Liver (tissue), 9 donors: ENCODE results near the gene MTA3. TPM values are rescaled to one million over a fixed set of nuclear protein-coding genes. Genes with fewer than 3 reads are reported as not detected.

Experiments used
- DNase-seq: peaks from one replicate; pipeline ENCODE4 v3.0.0-alpha.2; 2017; ENCODE audit warnings: low spot score
- H3K27ac ChIP-seq, 2 donors: one replicate each; pipeline ENCODE4 v1.7.0; 2013; ENCODE audit warnings: inconsistent platforms in 2 of 2, low read length in 2 of 2, control low read depth in 1 of 2, low read depth in 1 of 2, mild to moderate bottlenecking in 1 of 2
- H3K27me3 ChIP-seq, 4 donors: one replicate each; pipeline versions ENCODE4 v1.6.1 to v1.7.0; 2013; ENCODE audit warnings: low read length in 3 of 4, inconsistent platforms in 1 of 4, mild to moderate bottlenecking in 1 of 4, moderate library complexity in 1 of 4; ENCODE audit not compliant: control insufficient read depth in 4 of 4, insufficient read depth in 4 of 4
- H3K36me3 ChIP-seq, 4 donors: one replicate each; pipeline versions ENCODE4 v1.6.1 to v1.7.0; 2013; ENCODE audit warnings: low read length in 3 of 4, mild to moderate bottlenecking in 3 of 4, low read depth in 1 of 4, moderate library complexity in 1 of 4; ENCODE audit not compliant: control insufficient read depth in 4 of 4, insufficient read depth in 3 of 4
- H3K4me1 ChIP-seq, 4 donors: one replicate each; pipeline versions ENCODE4 v1.6.1 to v1.7.0; 2013; ENCODE audit warnings: low read length in 3 of 4, mild to moderate bottlenecking in 3 of 4, moderate library complexity in 1 of 4; ENCODE audit not compliant: control insufficient read depth in 4 of 4, insufficient read depth in 4 of 4
- H3K4me3 ChIP-seq, 3 donors: one replicate each; pipeline versions ENCODE4 v1.6.1 to v1.7.0; 2013; ENCODE audit warnings: low read length in 3 of 3, control low read depth in 1 of 3, low read depth in 1 of 3, mild to moderate bottlenecking in 1 of 3
- H3K9ac ChIP-seq, 2 donors: one replicate each; pipeline ENCODE4 v1.7.0; 2013; ENCODE audit warnings: low read length in 2 of 2, mild to moderate bottlenecking in 2 of 2, moderate library complexity in 2 of 2, control low read depth in 1 of 2, low read depth in 1 of 2
- H3K9me3 ChIP-seq, 4 donors: one replicate each; pipeline versions ENCODE4 v1.6.1 to v1.7.0; 2013; ENCODE audit warnings: low read length in 3 of 4; ENCODE audit not compliant: control insufficient read depth in 4 of 4
- ATF3 ChIP-seq: IDR thresholded peaks from 2 replicates; pipeline ENCODE4 v1.6.1; 2016; ENCODE audit warnings: antibody characterized with exemption
- CTCF ChIP-seq: fragments of 150-350 bp; IDR thresholded peaks from 2 replicates; pipeline ENCODE4 v1.5.1; 2017; ENCODE audit warnings: improper control_type of control experiment, low read depth, low read length; ENCODE audit not compliant: missing input control
- FOXA1 ChIP-seq: IDR thresholded peaks from 2 replicates; pipeline ENCODE4 v1.6.1; 2016; ENCODE audit warnings: antibody characterized with exemption
- FOXA2 ChIP-seq: IDR thresholded peaks from 2 replicates; pipeline ENCODE4 v1.6.1; 2016; ENCODE audit warnings: antibody characterized with exemption
- GABPA ChIP-seq, 2 donors: IDR thresholded peaks in 1 of 2; conservative IDR thresholded peaks in 1 of 2; 2 replicates each; pipeline ENCODE4 v1.6.1; 2016; ENCODE audit warnings: antibody characterized with exemption in 2 of 2, mild to moderate bottlenecking in 1 of 2, moderate library complexity in 1 of 2
- HNF4A ChIP-seq, 2 donors: conservative IDR thresholded peaks; 2 replicates each; pipeline ENCODE4 v1.6.1; 2016; ENCODE audit warnings: antibody characterized with exemption in 2 of 2, mild to moderate bottlenecking in 2 of 2
- HNF4G ChIP-seq: IDR thresholded peaks from 2 replicates; pipeline ENCODE4 v1.6.1; 2016; ENCODE audit warnings: antibody characterized with exemption
- JUND ChIP-seq, 2 donors: IDR thresholded peaks; 2 replicates each; pipeline ENCODE4 v1.6.1; 2016; ENCODE audit warnings: antibody characterized with exemption in 2 of 2
- MAX ChIP-seq: IDR thresholded peaks from 2 replicates; pipeline ENCODE4 v1.6.1; 2016; ENCODE audit warnings: antibody characterized with exemption
- NR2F2 ChIP-seq: IDR thresholded peaks from 2 replicates; pipeline ENCODE4 v1.6.1; 2016; ENCODE audit warnings: antibody characterized with exemption
- RAD21 ChIP-seq, 2 donors: IDR thresholded peaks; 2 replicates each; pipeline ENCODE4 v1.6.1; 2016; ENCODE audit warnings: antibody characterized with exemption in 2 of 2, mild to moderate bottlenecking in 2 of 2
- REST ChIP-seq: IDR thresholded peaks from 2 replicates; pipeline ENCODE4 v1.6.1; 2016; ENCODE audit warnings: antibody characterized with exemption, mild to moderate bottlenecking
- RXRA ChIP-seq, 2 donors: IDR thresholded peaks; 2 replicates each; pipeline ENCODE4 v1.6.1; 2017 to 2018; ENCODE audit warnings: antibody characterized with exemption in 2 of 2, mild to moderate bottlenecking in 1 of 2
- SP1 ChIP-seq: IDR thresholded peaks from 2 replicates; pipeline ENCODE4 v1.6.1; 2018; ENCODE audit warnings: antibody characterized with exemption, mild to moderate bottlenecking
- TAF1 ChIP-seq: conservative IDR thresholded peaks from 2 replicates; pipeline ENCODE4 v1.6.1; 2016; ENCODE audit warnings: antibody characterized with exemption, mild to moderate bottlenecking
- YY1 ChIP-seq: IDR thresholded peaks from 2 replicates; pipeline ENCODE4 v1.6.1; 2016; ENCODE audit warnings: antibody characterized with exemption, mild to moderate bottlenecking
- ZBTB33 ChIP-seq: IDR thresholded peaks from 2 replicates; pipeline ENCODE4 v1.6.1; 2016; ENCODE audit warnings: antibody characterized with exemption
- WGBS: extraction: QIAGEN DNeasy Blood & Tissue Kit; methylation state at CpG from one replicate; pipeline ENCODE4 v1.1.7; 2013; 5-methylcytosine and 5-hydroxymethylcytosine counted together
- polyA plus RNA-seq, 2 donors: library from polyadenylated mRNA; stranded (reverse) in 1 of 2; unstranded in 1 of 2; fragments of 200-250 nt in 1 of 2; fragments of >200 nt in 1 of 2; fragmentation: Nextera tagmentation in 1 of 2; extraction: Ambion mirVana in 1 of 2; gene quantifications; one replicate each; pipeline versions ENCODE4 v1.2.1 to v1.2.3, GENCODE V29; 2013 to 2015
- total RNA-seq, 2 donors: library from RNA; depleted of rRNA; stranded (reverse); fragments of >200 nt; gene quantifications; one replicate each; pipeline ENCODE4 v1.2.3, GENCODE V29; 2014
- donor health status: healthy.
- donor health status: healthy.
- donor health status: healthy.
- donor health status: healthy.
- donor health status: healthy.

The MTA3 gene
- total and polyA plus RNA-seq, 4 donors, result 5.5 to 10.3 (median 6.8) TPM

- no peaks in the 10 kb centered on the region for H3K9me3 ChIP-seq
- H3K9ac ChIP-seq, result no peak overlapping the region
- H3K4me1 ChIP-seq, result no peaks in the 10 kb centered on the region
- no peak for DNase-seq
- H3K36me3 ChIP-seq, result no peaks in the 10 kb centered on the region
- no peak overlapping the region for H3K27ac ChIP-seq
- WGBS, result 56% methylated on average over 1 of the region's 1 CpG
- no peak for TF ChIP-seq HNF4G
- TF ChIP-seq JUND (IDR thresholded peaks at IDR 0.05), result no peak
- TF ChIP-seq YY1, result no peak
- TF ChIP-seq ATF3, result no peak
- no peak for TF ChIP-seq MAX
- TF ChIP-seq HNF4A (conservative IDR thresholded peaks at IDR 0.05), result no peak
- no peak for TF ChIP-seq RAD21 (IDR thresholded peaks at IDR 0.05)
- TF ChIP-seq FOXA2, result no peak
- TF ChIP-seq RXRA (IDR thresholded peaks at IDR 0.05), result no peak
- no peak for TF ChIP-seq SP1
- TF ChIP-seq NR2F2, result no peak
- no peak for TF ChIP-seq TAF1
- TF ChIP-seq CTCF, result no peak
- no peak for TF ChIP-seq FOXA1
- no peak for TF ChIP-seq GABPA (IDR thresholded peaks at IDR 0.05 in 1 of 2, conservative IDR thresholded peaks at IDR 0.05 in 1 of 2)
- no peak for TF ChIP-seq REST
- no peak for TF ChIP-seq ZBTB33
- no peak overlapping the region for H3K4me3 ChIP-seq
- H3K27me3 ChIP-seq, result no peaks in the 10 kb centered on the region
Observed at GRCh38 chr2:42554392-42554791, 14.0 kb upstream of the MTA3 start.

GRCh38 chr2:42556315-42556890 is 12.0 kb upstream of the MTA3 start:
- Histone ChIP-seq H3K9ac (no peak overlapping the region), H3K36me3 (no peaks in the 10 kb centered on the region), H3K9me3 (no peaks in the 10 kb centered on the region), H3K4me3 (no peak overlapping the region), H3K27ac (no peak overlapping the region), H3K4me1 (no peaks in the 10 kb centered on the region), H3K27me3 (no peaks in the 10 kb centered on the region)
- no peak for DNase-seq
- TF ChIP-seq RAD21 (IDR thresholded peaks at IDR 0.05) (no peak), ZBTB33 (no peak), ATF3 (no peak), NR2F2 (no peak), REST (no peak), MAX (no peak)
- WGBS, result 85% methylated on average over 6 of the region's 6 CpGs
